ENCODE results near the gene RP2. TPM values are rescaled to one million over a fixed set of nuclear protein-coding genes. Genes with fewer than 3 reads are reported as not detected.

The RP2 gene
- total RNA-seq, 1 experiment from 2014 or later = 5.1 TPM

DNA sequence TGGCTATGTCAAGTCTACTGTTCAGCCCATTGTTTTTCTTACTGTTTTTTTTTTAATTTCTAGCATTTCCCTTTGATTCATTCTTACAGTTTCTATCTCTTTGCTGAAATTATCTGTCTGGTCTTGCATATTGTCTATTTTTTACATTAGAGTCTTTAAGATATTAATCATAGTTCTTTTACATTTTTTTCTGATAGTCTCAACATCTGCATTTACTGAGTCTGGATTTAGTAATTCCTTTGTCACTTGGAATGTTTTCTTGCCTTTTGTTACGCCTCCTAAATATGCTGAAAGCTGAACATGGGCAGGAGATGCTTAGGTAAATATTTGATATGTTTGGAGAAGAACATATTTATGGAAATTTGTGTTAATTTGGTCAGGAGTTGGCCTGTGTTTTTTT lies 85.8 kb downstream of the RP2 start:
- Histone ChIP-seq H2BK12ac (ENCODE audit: insufficient read length, low read depth, low read length) (no peak overlapping the region), H2BK20ac (ENCODE audit: low read depth, low read length, poor library complexity, severe bottlenecking) (no peak overlapping the region), H2BK5ac (ENCODE audit: insufficient read length, low read length) (no peak overlapping the region), H3K18ac (ENCODE audit: insufficient read length, low read depth, low read length) (no peak overlapping the region), H4K8ac (replicated peaks; ENCODE audit: insufficient read length, low read depth, low read length) (no peak overlapping the region), H3K4me1 (ENCODE audit: insufficient read depth, low read length) (no peaks in the 10 kb centered on the region; the same call in 1 of the 2 replicates), H3T11ph (ENCODE audit: low read length) (no peak overlapping the region), H3K4me2 (ENCODE audit: insufficient read depth, insufficient read length, low read length) (no peak overlapping the region), H3K56ac (ENCODE audit: insufficient read length, low read depth, low read length) (no peak overlapping the region), H2BK15ac (ENCODE audit: low read depth, low read length) (no peak overlapping the region), H3K79me1 (ENCODE audit: insufficient read depth, low read depth, low read length, poor library complexity, severe bottlenecking) (peaks cover 4% of the 10 kb centered on the region), H3K9ac (ENCODE audit: extremely low read depth, insufficient read length, low read length) (no peak overlapping the region), H3K14ac (ENCODE audit: insufficient read depth, low read length) (no peak overlapping the region), H3K4ac (ENCODE audit: low read depth, low read length) (no peak overlapping the region), H3K9me3 (ENCODE audit: control insufficient read depth, low read depth, low read length) (peaks cover 16% of the 10 kb centered on the region), H3K23me2 (ENCODE audit: insufficient read length, low read depth, low read length, poor library complexity, severe bottlenecking) (no peaks in the 10 kb centered on the region), H4K5ac (ENCODE audit: insufficient read length, low read depth, low read length) (no peak overlapping the region), H3K23ac (ENCODE audit: insufficient read length, low read depth, low read length) (no peak overlapping the region), H3K27me3 (ENCODE audit: insufficient read depth, low read length) (no peaks in the 10 kb centered on the region), H4K91ac (ENCODE audit: insufficient read length, low read depth, low read length) (no peak overlapping the region), H2BK120ac (ENCODE audit: low read depth, low read length, poor library complexity, severe bottlenecking) (no peak overlapping the region), H2AFZ (ENCODE audit: low read length) (no peak overlapping the region), H4K20me1 (ENCODE audit: control insufficient read depth, insufficient read depth, insufficient read length) (no peaks in the 10 kb centered on the region), H2AK5ac (ENCODE audit: insufficient read length, low read length) (no peak overlapping the region), H3K27ac (ENCODE audit: insufficient read length, low read depth, low read length) (no peak overlapping the region), H3K79me2 (ENCODE audit: insufficient read depth, low read length) (peaks cover 5% of the 10 kb centered on the region; the same call in 1 of the 2 replicates)
- TF ChIP-seq CTCF (conservative IDR thresholded peaks at IDR 0.05) = no peak
- Mint-ChIP-seq H3K27me3 (ENCODE audit: low read depth) (no peaks in the 10 kb centered on the region), H3K9me3 (peaks cover 61 to 80% of the 10 kb centered on the region in 2 experiments), H3K27ac (no peak overlapping the region; a peak in 1 of 7 replicates), H3K4me3 (no peak overlapping the region), H3K4me1 (peaks cover 18 to 23% of the 10 kb centered on the region in 2 experiments; a peak in 3 of 4 replicates), H3K36me3 (ENCODE audit: insufficient read depth in 1 of 3, low read depth in 3 of 3) (peaks cover 17 to 26% (median 18%) of the 10 kb centered on the region in 3 experiments)
- WGBS (ENCODE audit: extremely low coverage, insufficient read length, low lambda C conversion rate) = no CpG with 5 or more reads among the region's 1 CpG
- no peak for DNase-seq

Data from H9 (cell line).